HCT116 (cell line): ENCODE data around the gene ARRB2. TPM values are rescaled to one million over a fixed set of nuclear protein-coding genes. Genes with fewer than 3 reads are reported as not detected.

Source experiments
- ATAC-seq: fragments of 200-7000 bp; cut with Tn5 transposase; 2 replicates; pipeline ENCODE4 v1.9.1; 2020; ENCODE audit warnings: mild to moderate bottlenecking, moderate library complexity
- BruUV-seq: library from RNA; stranded (reverse); fragments of 400-500 nt; replicated peaks from 2 replicates; lab custom pipeline; 2021; lab: Mats Ljungman, UMichigan
- CTCF ChIA-PET: fragments of 300-600 bp; sonication (Branson Sonifier 250); formaldehyde crosslinking; loops from one replicate; lab custom pipeline; 2021; ENCODE audit warnings: antibody characterized with exemption; lab: Charles Lee
- POLR2A ChIA-PET: fragments of 300-600, 350-600 bp; sonication (Branson Sonifier 250); formaldehyde crosslinking; loops from one replicate; lab custom pipeline; 2021; ENCODE audit warnings: antibody characterized with exemption; lab: Charles Lee
- RAD21 ChIA-PET, 2 experiments: fragments of 300-600 bp; sonication (Branson Sonifier 250); formaldehyde crosslinking; loops; one replicate each; lab custom pipeline; 2023; ENCODE audit warnings: low total read pairs in 2 of 2; ENCODE audit not compliant: uncharacterized antibody in 2 of 2, unreplicated experiment in 2 of 2, low non-redundant PET in 1 of 2; lab: Charles Lee
- DNase-seq: peaks from one replicate; pipeline ENCODE4 v3.0.0-alpha.2; 2010; ENCODE audit warnings: low read depth, low spot score
- H2AFZ ChIP-seq: fragments of 200-600 bp; shearing (Covaris generic), sonication (generic); 2 replicates; pipeline ENCODE4 v1.6.1; 2017; ENCODE audit warnings: low read depth, mixed run types, mixed read lengths, antibody characterized with exemption, low read length; ENCODE audit not compliant: poor library complexity, severe bottlenecking
- H3K27ac ChIP-seq: 2 replicates; pipeline ENCODE4 v1.5.1; 2012; ENCODE audit warnings: low read depth, low read length
- H3K27me3 ChIP-seq: fragments of 200-600 bp; sonication (generic); 2 replicates; pipeline ENCODE4 v1.6.1; 2016; ENCODE audit warnings: mixed run types, low read length, mixed read lengths; ENCODE audit not compliant: insufficient read depth
- H3K36me3 ChIP-seq, 2 experiments: fragments of 200-500 bp in 1 of 2; fragments of 200-600 bp in 1 of 2; sonication (Bioruptor generic) in 1 of 2; sonication (generic) in 1 of 2; 2 replicates each; pipeline versions ENCODE4 v1.5.1 to v1.6.1; 2014 to 2016; ENCODE audit warnings: low read length in 2 of 2, inconsistent platforms in 1 of 2, mixed read lengths in 1 of 2, mixed run types in 1 of 2; ENCODE audit not compliant: insufficient read depth in 2 of 2, control insufficient read depth in 1 of 2
- H3K4me1 ChIP-seq, 2 experiments: fragments of 200-600 bp in 1 of 2; sonication (generic) in 1 of 2; 2 replicates each; pipeline versions ENCODE4 v1.5.1 to v1.6.1; 2012 to 2017; ENCODE audit warnings: low read length in 2 of 2, inconsistent platforms in 1 of 2, mild to moderate bottlenecking in 1 of 2, mixed read lengths in 1 of 2, mixed run types in 1 of 2, moderate library complexity in 1 of 2; ENCODE audit not compliant: insufficient read depth in 2 of 2, control insufficient read depth in 1 of 2
- H3K4me2 ChIP-seq: fragments of 200-600 bp; sonication (generic); 2 replicates; pipeline ENCODE4 v1.6.1; 2017; ENCODE audit warnings: mixed run types, low read length, mixed read lengths
- H3K4me3 ChIP-seq, 2 experiments: fragments of 200-600 bp in 1 of 2; sonication (generic) in 1 of 2; replicated peaks in 1 of 2; 2 replicates each; pipeline ENCODE4 v1.5.1; 2011 to 2016; ENCODE audit warnings: low read length in 2 of 2, control low read depth in 1 of 2, low read depth in 1 of 2, mild to moderate bottlenecking in 1 of 2, mixed read lengths in 1 of 2, mixed run types in 1 of 2
- H3K79me2 ChIP-seq: fragments of 200-600 bp; sonication (generic); 2 replicates; pipeline ENCODE4 v1.6.1; 2017; ENCODE audit warnings: mild to moderate bottlenecking, mixed run types, low read length, moderate library complexity, mixed read lengths; ENCODE audit not compliant: insufficient read depth
- H3K9ac ChIP-seq: fragments of 200-600 bp; sonication (generic); 2 replicates; pipeline ENCODE4 v1.6.1; 2016; ENCODE audit warnings: low read length, mixed read lengths
- H3K9me2 ChIP-seq: fragments of 200-600 bp; sonication (generic), shearing (Covaris generic); 2 replicates; pipeline ENCODE4 v1.6.1; 2017; ENCODE audit warnings: mixed run types, mild to moderate bottlenecking, moderate library complexity; ENCODE audit not compliant: insufficient read depth
- H3K9me3 ChIP-seq, 2 experiments: fragments of 200-500 bp in 1 of 2; fragments of 200-600 bp in 1 of 2; sonication (Bioruptor generic) in 1 of 2; sonication (generic) in 1 of 2; 2 replicates each; pipeline ENCODE4 v1.6.1; 2014 to 2017; ENCODE audit warnings: low read length in 2 of 2, mixed read lengths in 2 of 2, inconsistent platforms in 1 of 2, low read depth in 1 of 2, mild to moderate bottlenecking in 1 of 2, mixed run types in 1 of 2, moderate library complexity in 1 of 2; ENCODE audit not compliant: control insufficient read depth in 1 of 2, insufficient read depth in 1 of 2
- H4K20me1 ChIP-seq: fragments of 200-600 bp; sonication (generic), shearing (Covaris generic); 2 replicates; pipeline ENCODE4 v1.6.1; 2017; ENCODE audit warnings: mixed run types, mild to moderate bottlenecking, moderate library complexity; ENCODE audit not compliant: insufficient read depth
- ATF3 ChIP-seq: IDR thresholded peaks from 2 replicates; pipeline ENCODE4 v1.6.1; 2012
- CBX3 ChIP-seq: IDR thresholded peaks from 2 replicates; pipeline ENCODE4 v1.6.1; 2012; ENCODE audit warnings: low read depth
- ELF1 ChIP-seq: IDR thresholded peaks from 2 replicates; pipeline ENCODE4 v1.6.1; 2012; ENCODE audit warnings: low read depth, borderline replicate concordance
- FOSL1 ChIP-seq: IDR thresholded peaks from 2 replicates; pipeline ENCODE4 v1.6.1; 2012; ENCODE audit warnings: low read depth
- JUND ChIP-seq: IDR thresholded peaks from 2 replicates; pipeline ENCODE4 v1.6.1; 2012
- POLR2AphosphoS5 ChIP-seq: IDR thresholded peaks from 2 replicates; pipeline ENCODE4 v1.6.1; 2011; ENCODE audit warnings: mild to moderate bottlenecking, low read depth, low read length, moderate library complexity
- RAD21 ChIP-seq: IDR thresholded peaks from 2 replicates; pipeline ENCODE4 v1.6.1; 2012; ENCODE audit warnings: low read depth, mild to moderate bottlenecking
- SIN3A ChIP-seq: IDR thresholded peaks from 2 replicates; pipeline ENCODE4 v1.6.1; 2012; ENCODE audit warnings: low read depth
- ZBTB33 ChIP-seq: IDR thresholded peaks from 2 replicates; pipeline ENCODE4 v1.6.1; 2011; ENCODE audit warnings: mild to moderate bottlenecking, low read length, moderate library complexity; ENCODE audit not compliant: insufficient replicate concordance; ENCODE audit errors: extremely low read depth
- ZFX ChIP-seq: fragments of 450-650 bp; IDR thresholded peaks from 2 replicates; pipeline ENCODE4 v1.6.1; 2017
- intact Hi-C: fragments of 100-400 bp; cut with micrococcal nuclease; formaldehyde crosslinking; loops from 2 replicates; pipeline ENCODE4 v1.10.0; 2022
- total RNA-seq: library from RNA; stranded (reverse); gene quantifications from one replicate; pipeline ENCODE4 v1.2.1, GENCODE V29; 2021; ENCODE audit not compliant: unreplicated experiment

The ARRB2 gene
- total RNA-seq, 1 experiment from 2014 or later = 70.8 TPM

DNA sequence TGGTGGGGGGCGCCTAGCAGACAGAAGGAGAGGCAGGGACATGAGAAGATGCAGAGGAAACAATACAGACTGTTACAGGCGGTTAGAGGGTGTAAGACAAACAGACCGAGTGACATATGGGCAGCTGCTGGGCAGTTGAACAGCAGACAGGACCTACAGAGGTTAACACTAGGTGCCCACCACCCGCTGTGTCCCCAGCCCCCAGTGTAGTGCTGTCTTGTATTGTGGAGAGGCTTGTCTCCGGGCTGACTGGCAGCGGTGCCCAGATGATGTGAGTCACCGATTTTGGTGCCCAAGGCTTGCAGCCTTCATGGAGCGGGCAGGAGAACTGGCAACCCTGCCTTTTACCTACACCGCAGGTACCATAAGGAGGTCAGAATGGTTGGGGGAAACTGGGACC is 31.7 kb downstream of the ARRB2 start:
- Histone ChIP-seq H3K36me3 (no peaks in the 10 kb centered on the region), H3K9me2 (no peaks in the 10 kb centered on the region), H3K4me2 (no peak overlapping the region), H2AFZ (no peak overlapping the region), H3K27me3 (no peaks in the 10 kb centered on the region)
- intact Hi-C loops = no loop called here
- BruUV-seq = no TSS peak
- RAD21 ChIA-PET = no interaction called here
- no peak for ATAC-seq
- TF ChIP-seq JUND (no peak), CBX3 (no peak), ZBTB33 (no peak), SIN3A (no peak), FOSL1 (no peak), RAD21 (no peak), ELF1 (no peak), ATF3 (no peak), ZFX (no peak), POLR2AphosphoS5 (no peak)
- TF ChIP-seq, all 23 proteins: peak for 0
- no peak overlapping the region for H3K4me3 ChIP-seq
- H3K9ac ChIP-seq = no peak overlapping the region
- H3K27ac ChIP-seq = no peak overlapping the region
- no peaks in the 10 kb centered on the region for H3K9me3 ChIP-seq
- no peaks in the 10 kb centered on the region; the same call in 1 of the 2 replicates for H3K79me2 ChIP-seq
- H3K4me1 ChIP-seq = peaks cover 11 to 20% of the 10 kb centered on the region in 2 experiments
- DNase-seq = no peak
- H4K20me1 ChIP-seq = no peaks in the 10 kb centered on the region
- CTCF ChIA-PET = no interaction called here
- POLR2A ChIA-PET = no interaction called here
